ENCODE data around the gene LETM1. TPM values are rescaled to one million over a fixed set of nuclear protein-coding genes. Genes with fewer than 3 reads are reported as not detected.

Gene LETM1
- polyA plus RNA-seq, 1 donor (not counting 4 experiments of a cell fraction or from before 2014, with no cell fraction given) = 25.6 TPM

DNA sequence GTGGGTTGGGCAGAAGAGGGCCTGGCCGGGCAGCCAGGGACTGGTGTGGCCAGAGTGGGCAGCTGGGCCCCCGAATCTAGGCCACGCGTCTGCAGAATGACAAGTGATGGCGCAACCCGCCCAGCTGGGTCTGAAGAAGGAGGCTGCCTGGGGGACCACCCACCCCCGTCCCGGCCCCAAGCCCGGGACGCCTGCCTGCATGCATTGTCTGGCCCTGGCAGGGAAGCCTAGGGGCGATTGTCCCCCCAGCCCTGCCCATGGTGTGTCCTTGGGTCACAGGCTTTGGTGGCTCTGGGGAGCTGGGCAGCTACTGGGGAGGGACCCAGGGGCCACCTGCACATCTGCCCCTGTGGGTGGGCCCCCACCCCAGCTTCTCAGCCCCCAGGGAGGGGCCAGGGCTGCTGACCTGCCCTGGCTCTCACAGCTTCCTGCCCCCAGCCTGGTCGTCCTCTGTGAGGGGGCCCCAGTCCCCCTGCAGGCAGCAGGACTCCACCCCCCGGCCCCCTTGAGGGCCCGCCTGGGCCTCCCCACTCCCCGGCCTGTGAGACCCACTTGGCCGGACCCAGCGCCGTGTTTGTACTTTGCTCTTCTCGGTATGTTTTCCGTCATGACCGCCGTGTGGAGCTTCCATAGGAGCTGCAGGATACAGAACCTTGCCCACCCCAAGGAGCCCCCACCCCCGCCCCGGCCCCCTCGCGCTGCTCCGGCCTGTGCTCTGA, 57.9 kb downstream of the LETM1 start:
- Histone ChIP-seq H3K4me3 (ENCODE audit: control insufficient read depth in 2 of 3, extremely low read depth in 1 of 3, insufficient read depth in 2 of 3, low read depth in 1 of 3, low read length in 3 of 3) (no peak overlapping the region), H3K9me1 (ENCODE audit: control insufficient read depth, extremely low read depth, insufficient read depth, low read length) (no peaks in the 10 kb centered on the region), H3K9me3 (ENCODE audit: control insufficient read depth, low read depth, low read length) (no peaks in the 10 kb centered on the region), H4K20me1 (ENCODE audit: control insufficient read depth, extremely low read depth, insufficient read depth, low read length) (peaks cover 10% of the 10 kb centered on the region), H3K27ac (ENCODE audit: control insufficient read depth, insufficient read depth, low read length) (no peak overlapping the region), H3K4me1 (ENCODE audit: control insufficient read depth, extremely low read depth, insufficient read depth, low read length) (peaks cover 6% of the 10 kb centered on the region), H2AFZ (ENCODE audit: control insufficient read depth, low read length) (no peak overlapping the region), H3K4me2 (ENCODE audit: control insufficient read depth, extremely low read depth, insufficient read depth, low read depth, low read length) (no peak overlapping the region), H3K9ac (ENCODE audit: control insufficient read depth, extremely low read depth, insufficient read depth, low read length) (no peak overlapping the region), H3K79me2 (ENCODE audit: control insufficient read depth, insufficient read depth, low read length) (peaks cover 24% of the 10 kb centered on the region), H3K36me3 (ENCODE audit: control insufficient read depth in 2 of 2, extremely low read depth in 1 of 2, insufficient read depth in 2 of 2, low read length in 2 of 2) (peaks cover 12 to 14% of the 10 kb centered on the region in 2 experiments), H3K27me3 (ENCODE audit: control insufficient read depth, extremely low read depth, insufficient read depth, low read length) (no peaks in the 10 kb centered on the region)
- dilution Hi-C loops (cut with MboI; ENCODE audit: extremely low pct_ligation_motif_present, low sequenced_read_pairs) = no loop called here
- FAIRE-seq (no peak), DNase-seq (ENCODE audit: low read depth, low spot score) (no peak)
- TF ChIP-seq, protein P1, sequence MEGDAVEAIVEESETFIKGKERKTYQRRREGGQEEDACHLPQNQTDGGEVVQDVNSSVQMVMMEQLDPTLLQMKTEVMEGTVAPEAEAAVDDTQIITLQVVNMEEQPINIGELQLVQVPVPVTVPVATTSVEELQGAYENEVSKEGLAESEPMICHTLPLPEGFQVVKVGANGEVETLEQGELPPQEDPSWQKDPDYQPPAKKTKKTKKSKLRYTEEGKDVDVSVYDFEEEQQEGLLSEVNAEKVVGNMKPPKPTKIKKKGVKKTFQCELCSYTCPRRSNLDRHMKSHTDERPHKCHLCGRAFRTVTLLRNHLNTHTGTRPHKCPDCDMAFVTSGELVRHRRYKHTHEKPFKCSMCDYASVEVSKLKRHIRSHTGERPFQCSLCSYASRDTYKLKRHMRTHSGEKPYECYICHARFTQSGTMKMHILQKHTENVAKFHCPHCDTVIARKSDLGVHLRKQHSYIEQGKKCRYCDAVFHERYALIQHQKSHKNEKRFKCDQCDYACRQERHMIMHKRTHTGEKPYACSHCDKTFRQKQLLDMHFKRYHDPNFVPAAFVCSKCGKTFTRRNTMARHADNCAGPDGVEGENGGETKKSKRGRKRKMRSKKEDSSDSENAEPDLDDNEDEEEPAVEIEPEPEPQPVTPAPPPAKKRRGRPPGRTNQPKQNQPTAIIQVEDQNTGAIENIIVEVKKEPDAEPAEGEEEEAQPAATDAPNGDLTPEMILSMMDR (optimal IDR thresholded peaks at IDR 0.05 in 1 of 3, IDR thresholded peaks at IDR 0.05 in 1 of 3, conservative IDR thresholded peaks at IDR 0.05 in 1 of 3; ENCODE audit: extremely low read depth in 1 of 3, insufficient read depth in 2 of 3, low read length in 3 of 3) = no peak
- TF ChIP-seq EZH2 (IDR thresholded peaks at IDR 0.05; ENCODE audit: low read length) = no peak

DNA sequence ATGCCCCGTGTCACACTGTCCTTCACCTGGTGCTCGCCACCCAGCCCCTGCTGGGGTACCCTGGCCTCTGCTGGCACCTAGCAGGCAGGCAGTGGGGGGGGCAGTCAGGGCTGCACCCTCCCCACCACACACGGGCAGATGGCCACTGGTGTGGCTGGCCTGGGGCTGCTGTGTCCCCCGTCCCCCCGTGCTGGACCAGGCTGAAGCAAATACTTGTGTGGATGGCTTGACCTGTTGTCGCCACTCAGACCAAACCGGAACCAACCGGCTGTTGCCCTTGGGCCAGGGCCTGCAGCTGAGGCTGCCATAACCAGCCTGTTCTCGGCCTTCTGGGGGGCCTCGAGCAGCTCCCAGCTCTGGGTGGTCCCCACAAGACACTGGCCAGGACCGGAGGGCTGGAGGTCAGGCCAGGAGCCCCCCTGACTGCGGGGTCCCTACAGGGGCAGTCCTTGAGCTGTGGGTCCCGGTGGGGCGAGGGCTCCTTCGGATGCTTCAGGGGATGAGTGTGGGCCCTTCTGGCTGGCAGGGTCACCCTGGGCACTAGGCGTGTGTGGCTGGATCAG, 58.6 kb downstream of the LETM1 start:
- Histone ChIP-seq H4K20me1 (ENCODE audit: control insufficient read depth, extremely low read depth, insufficient read depth, low read length) (peaks cover 10% of the 10 kb centered on the region), H3K9me3 (ENCODE audit: control insufficient read depth, low read depth, low read length) (no peaks in the 10 kb centered on the region), H3K4me3 (ENCODE audit: control insufficient read depth in 2 of 3, extremely low read depth in 1 of 3, insufficient read depth in 2 of 3, low read depth in 1 of 3, low read length in 3 of 3) (no peak overlapping the region), H3K9me1 (ENCODE audit: control insufficient read depth, extremely low read depth, insufficient read depth, low read length) (no peaks in the 10 kb centered on the region), H3K79me2 (ENCODE audit: control insufficient read depth, insufficient read depth, low read length) (peaks cover 24% of the 10 kb centered on the region), H3K36me3 (ENCODE audit: control insufficient read depth in 2 of 2, extremely low read depth in 1 of 2, insufficient read depth in 2 of 2, low read length in 2 of 2) (peaks cover 12 to 14% of the 10 kb centered on the region in 2 experiments), H3K4me1 (ENCODE audit: control insufficient read depth, extremely low read depth, insufficient read depth, low read length) (peaks cover 6% of the 10 kb centered on the region), H3K4me2 (ENCODE audit: control insufficient read depth, extremely low read depth, insufficient read depth, low read depth, low read length) (no peak overlapping the region), H3K9ac (ENCODE audit: control insufficient read depth, extremely low read depth, insufficient read depth, low read length) (no peak overlapping the region), H2AFZ (ENCODE audit: control insufficient read depth, low read length) (no peak overlapping the region), H3K27ac (ENCODE audit: control insufficient read depth, insufficient read depth, low read length) (no peak overlapping the region), H3K27me3 (ENCODE audit: control insufficient read depth, extremely low read depth, insufficient read depth, low read length) (no peaks in the 10 kb centered on the region)
- dilution Hi-C loops (cut with MboI; ENCODE audit: extremely low pct_ligation_motif_present, low sequenced_read_pairs) = no loop called here
- FAIRE-seq (no peak), DNase-seq (ENCODE audit: low read depth, low spot score) (no peak)
- no peak for TF ChIP-seq EZH2 (IDR thresholded peaks at IDR 0.05; ENCODE audit: low read length)

Measured in keratinocyte (primary cell).